CD1c-positive myeloid dendritic cell (primary cell): ENCODE measurements around the gene TSKS.

ENCODE experiments used
- DNase-seq: peaks from one replicate; pipeline ENCODE4 v3.0.0-alpha.2; 2016; ENCODE audit errors: extremely low spot score

Gene TSKS

DNA sequence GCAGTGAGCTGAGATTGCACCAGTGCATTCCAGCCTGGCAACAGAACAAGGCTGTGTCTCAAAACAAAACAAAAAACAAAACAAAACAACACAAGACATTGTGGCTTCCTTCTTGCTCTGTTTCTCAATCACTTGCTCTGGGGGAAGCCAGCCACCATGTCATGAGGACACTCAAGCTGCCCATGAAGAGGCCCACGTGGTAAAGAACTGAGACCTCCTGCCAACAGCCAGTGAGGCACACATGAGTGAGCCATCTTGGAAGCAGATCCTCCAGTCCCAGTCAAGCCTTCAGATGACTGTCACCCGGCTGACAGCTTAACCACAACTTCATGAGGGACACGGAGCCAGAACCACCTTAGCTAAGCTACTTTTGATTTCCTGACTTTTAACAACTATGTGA, 47.0 kb downstream of the TSKS start:
- peak; percentile 46 for DNase-seq

DNA sequence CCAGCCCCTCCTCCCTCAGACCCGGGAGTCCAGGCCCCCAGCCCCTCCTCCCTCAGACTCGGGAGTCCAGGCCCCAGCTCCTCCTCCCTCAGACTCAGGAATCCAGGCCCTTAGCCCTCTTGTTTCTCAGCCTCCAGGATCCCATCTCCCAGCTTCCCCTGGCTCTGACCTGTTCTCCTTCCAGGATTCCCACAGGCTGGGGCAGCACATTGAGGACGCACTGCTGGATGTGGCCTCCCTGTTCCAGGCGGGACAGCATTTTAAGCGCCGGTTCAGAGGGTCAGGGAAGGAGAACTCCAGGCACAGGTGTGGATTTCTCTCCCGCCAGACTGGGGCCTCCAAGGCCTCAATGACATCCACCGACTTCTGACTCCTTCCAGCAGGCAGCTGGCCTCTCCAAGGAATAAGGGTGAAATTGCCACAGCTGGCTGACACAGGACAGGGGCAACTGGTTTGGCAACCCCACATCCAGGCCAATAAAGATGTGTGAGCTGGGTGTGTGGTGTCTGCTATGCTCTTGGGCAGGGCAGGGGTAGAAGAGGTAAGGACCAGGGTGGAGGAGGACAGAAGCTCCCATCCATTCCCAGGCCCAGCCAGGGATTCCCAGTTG, 49.8 kb downstream of the TSKS start:
- DNase-seq, result no peak

DNA sequence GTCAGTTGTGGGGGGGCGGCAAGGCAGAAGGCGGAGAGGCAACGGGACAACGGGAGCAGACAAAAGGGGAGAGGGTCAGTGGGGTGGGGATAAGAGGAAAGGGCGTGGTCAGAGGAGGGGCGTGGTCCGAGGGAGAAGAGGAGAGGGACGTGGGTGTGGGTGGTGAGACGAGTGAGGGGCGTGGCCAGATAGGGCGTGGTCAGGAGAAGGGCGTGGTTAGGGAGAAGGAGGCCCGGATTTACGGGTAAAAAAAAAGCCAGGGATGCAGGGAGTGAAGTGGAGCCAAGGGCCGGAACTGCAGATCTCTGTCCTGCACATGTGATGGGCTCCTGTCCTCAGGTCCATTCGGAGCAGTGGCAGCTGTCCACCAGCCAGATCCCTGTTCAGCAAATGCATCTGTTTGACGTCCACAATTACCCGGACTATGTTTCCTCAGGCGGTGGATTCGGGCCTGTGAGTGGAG, 50.7 kb downstream of the TSKS start:
- no peak for DNase-seq

DNA sequence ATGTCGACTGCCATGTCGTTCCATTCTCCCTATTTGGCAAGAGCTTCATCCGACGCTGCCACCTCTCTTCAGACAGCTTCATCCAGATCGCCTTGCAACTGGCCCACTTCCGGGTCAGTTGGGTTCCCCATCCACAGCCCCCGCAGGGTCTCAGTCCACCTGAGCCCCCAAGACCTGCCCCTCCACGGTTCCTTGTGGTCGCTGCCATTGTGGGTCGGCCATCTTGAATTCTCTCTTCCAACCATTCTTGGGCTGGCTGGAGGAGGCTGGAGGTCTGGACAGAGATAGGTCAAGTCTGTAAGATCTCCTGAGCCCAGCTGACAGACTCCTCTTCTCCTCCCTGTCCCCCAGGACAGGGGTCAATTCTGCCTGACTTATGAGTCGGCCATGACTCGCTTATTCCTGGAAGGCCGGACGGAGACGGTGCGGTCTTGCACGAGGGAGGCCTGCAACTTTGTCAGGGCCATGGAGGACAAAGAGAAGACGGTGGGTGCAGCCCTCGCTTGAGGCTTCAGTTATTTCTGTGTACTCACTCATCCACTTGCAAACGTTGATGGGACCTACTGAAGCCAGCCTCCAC, 52.6 kb downstream of the TSKS start:
- DNase-seq, result no peak

DNA sequence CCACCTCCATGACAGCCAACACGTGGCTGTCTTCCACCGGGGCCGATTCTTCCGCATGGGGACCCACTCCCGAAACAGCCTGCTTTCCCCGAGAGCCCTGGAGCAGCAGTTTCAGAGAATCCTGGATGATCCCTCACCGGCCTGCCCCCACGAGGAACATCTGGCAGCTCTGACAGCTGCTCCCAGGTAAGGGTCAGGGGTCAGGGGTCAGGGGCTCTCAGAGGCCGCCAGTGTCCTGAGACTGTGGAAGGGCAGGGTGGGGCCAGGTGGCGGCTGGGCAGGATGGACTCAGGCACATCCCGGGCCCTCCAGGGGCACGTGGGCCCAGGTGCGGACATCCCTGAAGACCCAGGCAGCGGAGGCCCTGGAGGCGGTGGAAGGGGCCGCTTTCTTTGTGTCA, 57.2 kb downstream of the TSKS start:
- DNase-seq, result no peak

DNA sequence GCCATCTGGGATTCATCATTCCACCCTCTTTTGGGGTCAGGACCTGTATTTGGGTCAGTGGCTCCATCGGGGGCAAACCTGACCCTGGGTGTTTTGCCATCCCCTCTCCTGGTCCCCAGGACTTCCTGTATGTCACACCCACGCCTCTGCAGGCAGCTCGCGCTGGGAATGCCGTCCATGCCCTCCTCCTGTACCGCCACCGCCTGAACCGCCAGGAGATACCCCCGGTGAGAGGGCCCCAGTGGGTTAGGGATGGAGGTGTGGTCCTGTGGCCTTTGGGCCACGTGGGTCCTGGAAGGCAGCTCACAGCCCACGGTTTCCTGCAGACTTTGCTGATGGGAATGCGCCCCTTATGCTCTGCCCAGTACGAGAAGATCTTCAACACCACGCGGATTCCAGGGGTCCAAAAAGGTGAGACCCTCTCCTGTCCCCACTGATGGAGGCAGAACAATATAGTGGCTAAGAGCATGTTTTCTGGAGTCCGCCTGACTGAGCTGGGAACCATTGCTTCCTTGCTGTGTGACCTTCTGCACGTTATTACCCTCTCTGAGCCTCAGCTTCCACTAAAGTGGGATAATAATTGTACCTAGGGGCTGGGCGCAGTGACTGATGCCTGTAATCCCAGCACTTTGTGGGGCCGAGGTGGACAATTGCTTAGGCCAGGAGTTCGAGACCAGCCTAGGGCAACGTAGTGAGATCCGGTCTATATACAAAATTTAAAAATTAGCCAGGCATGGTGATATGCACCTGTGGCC, 58.0 kb downstream of the TSKS start:
- no peak for DNase-seq

DNA sequence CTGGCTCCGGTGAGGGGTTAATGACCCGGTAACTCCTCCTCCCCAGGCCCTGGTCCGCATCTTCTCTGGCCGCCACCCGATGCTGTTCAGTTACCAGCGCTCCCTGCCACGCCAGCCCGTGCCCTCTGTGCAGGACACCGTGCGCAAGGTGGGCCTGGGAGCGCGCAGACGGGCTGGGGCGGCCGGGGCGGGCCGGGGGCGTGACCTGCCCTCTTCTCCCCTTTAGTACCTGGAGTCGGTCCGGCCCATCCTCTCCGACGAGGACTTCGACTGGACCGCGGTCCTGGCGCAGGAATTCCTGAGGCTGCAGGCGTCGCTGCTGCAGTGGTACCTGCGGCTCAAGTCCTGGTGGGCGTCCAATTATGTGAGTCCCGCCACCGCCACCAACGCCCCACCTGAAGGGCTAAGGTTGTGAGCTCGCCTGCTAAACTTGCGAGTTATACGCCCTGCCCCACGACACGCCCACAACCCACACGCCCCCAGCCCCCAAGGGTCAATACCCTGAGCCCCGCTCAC, 61.8 kb downstream of the TSKS start:
- no peak for DNase-seq

DNA sequence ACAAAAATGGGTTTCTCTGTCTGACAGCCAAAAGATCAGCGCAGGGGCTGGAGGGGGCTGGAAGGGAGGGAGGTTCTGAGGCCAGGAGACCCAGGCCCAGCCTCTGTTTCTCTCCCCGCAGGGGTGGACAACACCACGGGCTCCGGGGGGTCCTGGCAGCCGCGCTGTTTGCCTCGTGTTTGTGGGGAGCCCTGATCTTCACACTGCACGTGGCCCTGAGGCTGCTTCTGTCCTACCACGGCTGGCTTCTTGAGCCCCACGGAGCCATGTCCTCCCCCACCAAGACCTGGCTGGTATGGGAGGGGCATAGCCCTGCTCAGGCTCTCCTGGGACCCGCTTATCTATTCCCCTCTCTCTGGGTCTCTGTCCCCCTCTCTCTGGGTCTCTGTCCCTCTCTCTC, 62.5 kb downstream of the TSKS start:
- no peak for DNase-seq

DNA sequence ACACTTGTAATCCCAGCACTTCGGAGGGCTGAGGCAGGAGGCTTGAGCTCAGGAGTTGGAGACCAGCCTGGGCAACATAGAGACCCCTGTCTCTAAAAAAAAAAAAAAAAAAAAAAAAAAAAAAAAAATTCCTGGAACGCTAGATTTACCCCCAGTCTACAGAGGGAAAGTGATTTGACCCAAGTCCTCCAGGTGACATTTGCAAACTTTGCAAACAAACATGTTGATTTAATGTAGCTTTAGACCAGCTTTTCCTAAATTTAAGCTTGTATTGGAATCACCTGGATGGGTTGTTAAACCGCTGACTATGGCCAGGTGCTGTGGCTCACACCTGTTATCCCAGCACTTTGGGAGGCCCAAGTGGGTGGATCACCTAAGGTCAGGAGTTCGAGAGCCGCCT, 63.7 kb downstream of the TSKS start:
- DNase-seq, result no peak

DNA sequence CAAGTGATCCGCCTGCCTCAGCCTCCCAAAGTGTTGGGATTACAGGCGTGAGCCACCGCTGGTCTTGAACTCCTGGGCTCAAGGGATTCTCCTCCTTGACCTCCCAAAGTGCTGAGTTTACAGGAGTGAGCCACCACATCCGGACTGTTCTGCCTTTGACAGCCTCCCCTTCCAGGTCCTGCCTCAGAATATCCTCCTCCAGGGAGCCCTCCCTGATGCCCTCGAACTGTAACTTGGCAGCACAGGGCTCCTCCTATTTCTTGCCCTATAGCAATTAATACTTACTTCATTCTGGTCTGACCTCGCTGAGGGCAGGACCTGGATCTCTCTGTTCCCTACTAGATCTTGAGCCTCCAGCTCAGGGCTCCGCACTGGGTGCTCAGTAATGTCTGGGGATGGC, 66.2 kb downstream of the TSKS start:
- no peak for DNase-seq

DNA sequence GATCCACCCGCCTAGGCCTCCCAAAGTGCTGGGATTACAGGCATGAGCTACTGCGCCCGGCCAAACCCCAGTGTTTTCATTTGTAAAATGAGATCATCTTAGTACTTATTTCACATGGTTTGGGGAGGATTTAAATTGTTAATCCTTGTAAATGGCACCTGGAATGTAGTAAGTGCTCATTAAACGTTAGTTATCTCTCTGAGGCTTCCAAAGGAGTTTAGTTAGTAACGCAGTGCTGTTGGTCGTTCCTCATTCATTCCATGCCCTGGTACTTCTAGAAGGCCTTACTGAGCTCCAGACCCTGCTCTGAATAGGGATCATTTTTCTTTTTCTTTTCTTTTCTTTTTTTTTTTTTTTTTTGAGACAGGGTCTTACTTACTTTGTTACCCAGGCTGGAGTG, 67.0 kb downstream of the TSKS start:
- DNase-seq, result no peak

DNA sequence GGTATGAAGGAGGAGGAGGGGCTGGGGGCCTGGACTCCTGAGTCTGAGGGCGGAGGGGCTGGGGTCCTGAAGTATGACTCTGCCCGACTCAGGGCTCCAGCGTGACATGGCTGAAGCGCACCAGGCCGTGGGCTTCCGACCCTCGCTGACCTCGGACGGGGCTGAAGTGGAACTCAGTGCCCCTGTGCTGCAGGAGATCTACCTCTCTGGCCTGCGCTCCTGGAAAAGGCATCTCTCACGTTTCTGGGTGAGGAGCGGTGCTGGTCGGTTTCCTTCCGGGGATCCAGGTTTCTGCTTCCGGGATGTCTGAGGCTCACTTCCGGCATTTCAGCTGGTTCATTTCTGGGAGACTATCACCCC, 71.0 kb downstream of the TSKS start:
- DNase-seq, result no peak

DNA sequence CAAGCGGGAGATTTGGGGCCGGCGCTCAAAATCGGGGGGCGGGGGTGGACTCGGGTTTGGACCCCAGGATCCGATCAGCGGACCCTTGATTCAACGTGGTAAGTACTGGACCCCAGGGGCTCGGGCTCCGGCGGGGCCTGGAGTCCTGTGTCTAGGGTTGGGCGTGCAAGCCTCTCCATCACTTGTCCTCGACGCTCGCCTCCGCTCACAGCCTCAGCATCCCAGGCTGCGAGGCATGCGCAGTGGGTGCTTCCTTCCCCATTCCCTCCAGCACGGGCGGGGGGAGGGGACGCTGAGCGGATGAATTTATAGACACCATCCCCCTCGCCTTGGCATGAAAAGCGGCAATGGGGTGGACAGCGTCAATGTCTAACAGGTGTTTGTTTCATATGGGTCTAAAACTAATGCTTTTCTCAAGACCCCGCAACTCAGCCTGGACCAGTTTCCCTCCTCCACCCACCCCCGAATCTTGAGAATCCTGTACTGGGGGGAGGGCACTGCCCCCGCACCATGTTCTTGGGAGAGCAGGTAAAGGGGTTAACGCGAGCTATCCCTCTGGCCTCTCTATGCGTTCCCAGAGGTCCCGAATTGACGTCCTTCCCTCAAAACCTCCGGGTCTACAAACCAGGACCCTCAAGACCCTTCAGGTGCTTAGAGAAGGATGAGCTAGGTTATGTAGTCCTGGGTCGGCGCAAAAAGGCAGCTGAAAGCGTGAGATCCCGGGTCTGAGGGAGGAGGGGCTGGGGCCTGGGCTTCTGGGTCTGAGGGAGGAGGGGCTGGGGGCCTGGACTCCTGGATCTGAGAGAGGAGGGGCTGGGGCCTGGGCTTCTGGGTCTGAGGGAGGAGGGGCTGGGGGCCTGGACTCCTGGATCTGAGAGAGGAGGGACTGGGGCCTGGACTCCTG, 71.6 kb downstream of the TSKS start:
- DNase-seq, result no peak

DNA sequence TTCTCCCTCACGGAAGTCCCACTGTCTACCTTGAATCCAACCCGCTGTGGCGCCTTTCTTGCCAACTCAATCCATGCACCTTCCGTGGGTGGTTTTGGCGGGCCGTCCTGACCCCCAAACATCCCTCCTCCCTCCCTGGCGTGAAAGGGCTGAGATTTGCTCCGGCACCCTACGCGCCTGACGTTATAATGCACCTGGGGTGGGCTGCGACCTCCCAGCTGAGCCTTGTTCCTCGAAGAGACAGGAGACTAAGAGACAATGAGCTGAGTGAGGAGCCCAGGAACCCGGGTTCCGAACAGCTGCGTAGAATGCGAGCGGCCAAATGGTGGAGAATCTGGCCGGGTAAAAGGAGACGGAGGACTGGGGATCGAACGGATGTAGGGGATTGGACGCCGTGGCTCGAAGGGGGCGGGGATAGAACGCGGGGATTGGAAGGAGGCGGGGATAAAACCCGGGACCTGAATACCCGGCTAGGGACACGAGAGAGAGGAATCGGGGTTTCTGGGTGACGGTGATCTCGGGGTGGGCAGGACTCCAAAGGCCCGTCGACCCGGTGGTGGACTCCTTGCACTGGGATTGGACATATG, 72.4 kb downstream of the TSKS start, which contains the start of gene CPT1C:
Gene CPT1C, plus strand, starts transcription at position 461 of the 587 bp plus-strand sequence. CDS start 1,137 bp downstream, outside the sequence.
- DNase-seq, result peak; percentile 19

DNA sequence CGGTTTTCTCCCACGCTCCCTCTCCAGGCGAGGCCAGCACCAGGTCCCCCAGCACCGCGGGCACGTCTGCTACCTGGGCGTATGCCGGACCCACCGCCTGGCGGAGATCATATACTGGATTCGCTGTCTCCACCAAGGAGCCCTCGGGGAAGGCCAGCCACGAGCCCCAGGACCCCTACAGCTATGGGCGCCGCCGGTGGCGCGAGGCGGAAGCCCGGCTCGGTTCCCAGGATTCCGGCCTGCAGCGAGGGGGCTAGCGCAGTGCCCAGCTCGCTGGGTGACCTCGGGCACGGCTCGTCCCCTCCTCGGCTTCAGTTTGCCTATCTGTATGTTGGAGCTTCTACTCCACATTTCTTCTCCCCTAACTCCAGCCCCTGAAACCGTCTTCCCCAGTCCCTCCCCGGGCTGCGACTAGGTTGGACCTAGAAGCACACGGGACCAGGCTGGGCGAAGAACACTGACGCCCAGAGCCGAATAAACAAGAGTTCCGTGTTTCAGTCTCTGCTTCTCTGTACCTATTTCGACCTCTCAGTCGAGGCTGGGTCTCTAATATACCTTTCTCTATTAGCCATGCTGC, 72.9 kb downstream of the TSKS start:
- no peak for DNase-seq
